Endothelial cell of umbilical vein (primary cell): ENCODE data around the gene LANCL2. TPM values are rescaled to one million over a fixed set of nuclear protein-coding genes. Genes with fewer than 3 reads are reported as not detected.

Source experiments
- BruUV-seq: library from RNA; stranded (reverse); fragments of 400-500 nt; replicated peaks from 2 replicates; lab custom pipeline; 2021; lab: Mats Ljungman, UMichigan
- CTCF ChIA-PET: fragments of 300-600, 350-600 bp; sonication (Branson Sonifier 250); formaldehyde crosslinking; loops from one replicate; lab custom pipeline; 2021; ENCODE audit warnings: antibody characterized with exemption, inconsistent platforms; lab: Charles Lee
- POLR2A ChIA-PET: fragments of 300-600, 350-600 bp; sonication (Branson Sonifier 250); formaldehyde crosslinking; loops from one replicate; lab custom pipeline; 2021; ENCODE audit warnings: antibody characterized with exemption, inconsistent platforms; lab: Charles Lee
- DNase-seq: peaks from one replicate; pipeline ENCODE4 v3.0.0-alpha.2; 2011; ENCODE audit warnings: low read depth, low spot score
- FAIRE-seq: peaks from 2 replicates; lab custom pipeline; 2011; peaks lifted over from hg19 to GRCh38; lab: Jason Lieb, UNC
- H2AFZ ChIP-seq: 2 replicates; pipeline ENCODE4 v1.6.0; 2012; ENCODE audit warnings: low read depth, low read length, control low read depth, inconsistent platforms
- H3K27ac ChIP-seq: 2 replicates; pipeline ENCODE4 v1.5.1; 2011; ENCODE audit warnings: low read depth, mild to moderate bottlenecking, control low read depth, low read length, moderate library complexity; ENCODE audit not compliant: insufficient read depth
- H3K27me3 ChIP-seq, 2 experiments: 2 replicates each; pipeline versions ENCODE4 v1.6.0 to v1.6.1; 2011; ENCODE audit warnings: low read length in 2 of 2, mixed read lengths in 1 of 2; ENCODE audit not compliant: control insufficient read depth in 2 of 2, insufficient read depth in 2 of 2
- H3K36me3 ChIP-seq, 2 experiments: 2 replicates in 1 of 2; 3 replicates in 1 of 2; pipeline ENCODE4 v1.5.1; 2011; ENCODE audit warnings: low read length in 2 of 2, mild to moderate bottlenecking in 1 of 2, moderate library complexity in 1 of 2; ENCODE audit not compliant: control insufficient read depth in 2 of 2, insufficient read depth in 2 of 2; ENCODE audit errors: extremely low read depth in 1 of 2
- H3K4me1 ChIP-seq: 3 replicates; pipeline ENCODE4 v1.5.1; 2011; ENCODE audit warnings: mild to moderate bottlenecking, low read length; ENCODE audit not compliant: control insufficient read depth, insufficient read depth; ENCODE audit errors: extremely low read depth
- H3K4me2 ChIP-seq: 2 replicates; pipeline ENCODE4 v1.6.1; 2011; ENCODE audit warnings: low read length, control low read depth, mixed read lengths; ENCODE audit not compliant: insufficient read depth
- H3K4me3 ChIP-seq, 3 experiments: fragments of 200-600 bp in 1 of 3; sonication (generic), shearing (Covaris generic) in 1 of 3; replicated peaks in 1 of 3; 2 replicates each; pipeline ENCODE4 v1.5.1; 2011 to 2016; ENCODE audit warnings: control low read depth in 3 of 3, low read length in 3 of 3, mild to moderate bottlenecking in 2 of 3, inconsistent platforms in 1 of 3, low read depth in 1 of 3, moderate library complexity in 1 of 3; ENCODE audit not compliant: insufficient read depth in 1 of 3
- H3K79me2 ChIP-seq: 2 replicates; pipeline ENCODE4 v1.6.0; 2012; ENCODE audit warnings: low read length, inconsistent platforms; ENCODE audit not compliant: control insufficient read depth, insufficient read depth
- H3K9ac ChIP-seq: replicated peaks from 2 replicates; pipeline ENCODE3; 2011; ENCODE audit warnings: low read length, control low read depth; ENCODE audit not compliant: insufficient read depth; ENCODE audit errors: extremely low read depth
- H3K9me1 ChIP-seq: replicated peaks from 3 replicates; pipeline ENCODE4 v1.6.0; 2011; ENCODE audit warnings: mild to moderate bottlenecking, low read length; ENCODE audit not compliant: control insufficient read depth, insufficient read depth; ENCODE audit errors: extremely low read depth
- H3K9me3 ChIP-seq: replicated peaks from 2 replicates; pipeline ENCODE4 v1.5.1; 2012; ENCODE audit warnings: low read length, inconsistent platforms; ENCODE audit not compliant: control insufficient read depth, insufficient read depth
- H4K20me1 ChIP-seq: replicated peaks from 2 replicates; pipeline ENCODE3; 2011; ENCODE audit warnings: mild to moderate bottlenecking, low read length; ENCODE audit not compliant: control insufficient read depth, insufficient read depth; ENCODE audit errors: extremely low read depth
- CTCF ChIP-seq, 2 donors: IDR thresholded peaks; 1 replicate in 1 of 2; 2 replicates in 1 of 2; pipeline ENCODE4 v1.5.1; 2011; ENCODE audit warnings: low read length in 2 of 2, mild to moderate bottlenecking in 2 of 2, moderate library complexity in 2 of 2, control low read depth in 1 of 2, inconsistent platforms in 1 of 2, low read depth in 1 of 2; ENCODE audit not compliant: insufficient read depth in 1 of 2; ENCODE audit errors: extremely low read depth in 1 of 2
- EZH2 ChIP-seq: IDR thresholded peaks from 2 replicates; pipeline ENCODE4 v1.6.1; 2012; ENCODE audit warnings: borderline replicate concordance, low read depth, mild to moderate bottlenecking, moderate library complexity, low read length, inconsistent platforms; ENCODE audit not compliant: severe bottlenecking
- FOS ChIP-seq: IDR thresholded peaks from 2 replicates; pipeline ENCODE4 v1.6.1; 2011; ENCODE audit warnings: mild to moderate bottlenecking, low read length, moderate library complexity, borderline replicate concordance; ENCODE audit not compliant: insufficient read depth
- GATA2 ChIP-seq: IDR thresholded peaks from 2 replicates; pipeline ENCODE4 v1.7.0; 2011; ENCODE audit warnings: low read depth, mild to moderate bottlenecking, moderate library complexity, mixed read lengths, low read length; ENCODE audit not compliant: insufficient read length, insufficient read depth
- JUN ChIP-seq: IDR thresholded peaks from 2 replicates; pipeline ENCODE4 v1.6.1; 2011; ENCODE audit warnings: borderline replicate concordance, low read depth; ENCODE audit not compliant: insufficient read length, insufficient read depth
- MAX ChIP-seq: IDR thresholded peaks from 2 replicates; pipeline ENCODE4 v1.6.1; 2011; ENCODE audit not compliant: insufficient read depth, insufficient read length
- MYC ChIP-seq: IDR thresholded peaks from one replicate; pipeline ENCODE4 v1.6.1; 2011; ENCODE audit warnings: mild to moderate bottlenecking, low read depth, low read length
- POLR2A ChIP-seq: IDR thresholded peaks from 2 replicates; pipeline ENCODE4 v1.6.1; 2012; ENCODE audit warnings: low read depth, mild to moderate bottlenecking, control low read depth, low read length
- POLR2AphosphoS5 ChIP-seq: IDR thresholded peaks from 2 replicates; pipeline ENCODE4 v1.6.1; 2012; ENCODE audit warnings: low read depth, mild to moderate bottlenecking, control low read depth, low read length, moderate library complexity; ENCODE audit not compliant: insufficient read depth
- dilution Hi-C: fragments of 300-500 bp; cut with MboI; formaldehyde crosslinking; loops from one replicate; pipeline ENCODE4 v1.15.0; 2019; ENCODE audit warnings: low sequenced_read_pairs; ENCODE audit not compliant: extremely low pct_ligation_motif_present
- intact Hi-C: fragments of 100-400 bp; cut with micrococcal nuclease; formaldehyde crosslinking; loops from one replicate; pipeline ENCODE4 v1.10.0; 2022
- polyA plus RNA-seq, 4 experiments: library from polyadenylated mRNA; depleted of rRNA in 3 of 4; stranded (reverse) in 3 of 4; unstranded in 1 of 4; fragments of >200 nt; gene quantifications; 2 replicates each; pipeline versions ENCODE4 v1.2.1 to v1.2.3, GENCODE V29; 2011 to 2012; ENCODE audit warnings: missing spikeins in 1 of 4
- total RNA-seq: library from RNA; stranded (reverse); gene quantifications from 2 replicates; pipeline ENCODE4 v1.2.3, GENCODE V29; 2021

Gene LANCL2
- total and polyA plus RNA-seq, 2 donors (not counting 3 experiments of a cell fraction or from before 2014, with no cell fraction given), result 19.2 to 25.3 TPM

- H3K4me3 ChIP-seq, result no peak overlapping the region
- POLR2A ChIA-PET, result no interaction called here
- intact Hi-C loops (no loop called here), dilution Hi-C loops (no loop called here)
- no peaks in the 10 kb centered on the region for H4K20me1 ChIP-seq
- H2AFZ ChIP-seq, result no peak overlapping the region
- no peaks in the 10 kb centered on the region for H3K4me1 ChIP-seq
- FAIRE-seq (no peak), DNase-seq (no peak)
- H3K36me3 ChIP-seq, result no peaks in the 10 kb centered on the region
- CTCF ChIA-PET, result no interaction called here
- no peaks in the 10 kb centered on the region for H3K79me2 ChIP-seq
- no TSS peak for BruUV-seq
- H3K4me2 ChIP-seq, result no peak overlapping the region
- H3K27me3 ChIP-seq, result no peaks in the 10 kb centered on the region
- no peaks in the 10 kb centered on the region for H3K9me3 ChIP-seq
- TF ChIP-seq CTCF (IDR thresholded peaks at IDR 0.05; ENCODE audit: extremely low read depth in 1 of 2, insufficient read depth in 1 of 2, low read depth in 1 of 2, low read length in 2 of 2) (no peak), MAX (no peak), POLR2A (no peak), FOS (no peak), EZH2 (no peak), MYC (no peak), JUN (no peak), POLR2AphosphoS5 (no peak), GATA2 (no peak)
- no peak overlapping the region for H3K27ac ChIP-seq
- no peaks in the 10 kb centered on the region for H3K9me1 ChIP-seq
- no peak overlapping the region for H3K9ac ChIP-seq
Observed at GRCh38 chr7:55381189-55381588, 16.1 kb downstream of the LANCL2 start.
